HEK293T (cell line): ENCODE measurements around the gene FXYD7.

Experiments
- CTCF ChIA-PET: fragments of 350-600 bp; formaldehyde crosslinking; extraction: SDS; loops from one replicate; lab custom pipeline; 2021; ENCODE audit warnings: antibody characterized with exemption, inconsistent platforms; lab: Yijun Ruan, JAX
- POLR2A ChIA-PET: fragments of 350-600 bp; formaldehyde crosslinking; extraction: SDS; loops from one replicate; lab custom pipeline; 2020; ENCODE audit warnings: antibody characterized with exemption, inconsistent platforms; lab: Yijun Ruan, JAX
- DNase-seq: peaks from one replicate; pipeline ENCODE4 v3.0.0; 2012; ENCODE audit warnings: mixed read lengths; ENCODE audit errors: extremely low spot score
- ARNT ChIP-seq: fragments of 450-650 bp; IDR thresholded peaks from 2 replicates; pipeline ENCODE4 v1.6.1; 2017; ENCODE audit warnings: mild to moderate bottlenecking
- BHLHE40 ChIP-seq: fragments of 450-650 bp; IDR thresholded peaks from 2 replicates; pipeline ENCODE4 v1.6.1; 2016; ENCODE audit warnings: mild to moderate bottlenecking, moderate library complexity, borderline replicate concordance
- CTBP1 ChIP-seq: fragments of 450-650 bp; IDR thresholded peaks from 2 replicates; pipeline ENCODE4 v1.6.1; 2016; ENCODE audit warnings: borderline replicate concordance
- ELF4 ChIP-seq: fragments of 450-650 bp; IDR thresholded peaks from 2 replicates; pipeline ENCODE4 v1.6.1; 2017; ENCODE audit warnings: antibody characterized with exemption
- FOXA1 ChIP-seq: fragments of 450-650 bp; IDR thresholded peaks from 2 replicates; pipeline ENCODE4 v1.6.1; 2016; ENCODE audit warnings: mild to moderate bottlenecking
- FOXK2 ChIP-seq: fragments of 450-650 bp; IDR thresholded peaks from 2 replicates; pipeline ENCODE4 v1.6.1; 2016; ENCODE audit warnings: mild to moderate bottlenecking
- FOXM1 ChIP-seq: fragments of 450-650 bp; IDR thresholded peaks from 2 replicates; pipeline ENCODE4 v1.6.1; 2017; ENCODE audit warnings: mild to moderate bottlenecking, borderline replicate concordance
- HDGF ChIP-seq: fragments of 450-650 bp; IDR thresholded peaks from 2 replicates; pipeline ENCODE4 v1.6.1; 2017; ENCODE audit warnings: antibody characterized with exemption, borderline replicate concordance
- L3MBTL2 ChIP-seq: fragments of 450-650 bp; conservative IDR thresholded peaks from 2 replicates; pipeline ENCODE4 v1.6.1; 2016; ENCODE audit warnings: mild to moderate bottlenecking
- LEF1 ChIP-seq: fragments of 450-650 bp; IDR thresholded peaks from 2 replicates; pipeline ENCODE4 v1.6.1; 2017; ENCODE audit warnings: mild to moderate bottlenecking, borderline replicate concordance
- NFRKB ChIP-seq: fragments of 450-650 bp; IDR thresholded peaks from 2 replicates; pipeline ENCODE4 v1.6.1; 2016; ENCODE audit warnings: mild to moderate bottlenecking, moderate library complexity
- PKNOX1 ChIP-seq: fragments of 450-650 bp; IDR thresholded peaks from 2 replicates; pipeline ENCODE4 v1.6.1; 2016
- SP1 ChIP-seq: fragments of 450-650 bp; IDR thresholded peaks from 2 replicates; pipeline ENCODE4 v1.6.1; 2017
- SUZ12 ChIP-seq: fragments of 450-650 bp; IDR thresholded peaks from 2 replicates; pipeline ENCODE4 v1.6.1; 2016; ENCODE audit warnings: mild to moderate bottlenecking
- TARDBP ChIP-seq: fragments of 450-650 bp; IDR thresholded peaks from 2 replicates; pipeline ENCODE4 v1.6.1; 2016
- ZNF384 ChIP-seq: fragments of 450-650 bp; IDR thresholded peaks from 2 replicates; pipeline ENCODE4 v1.6.1; 2016

The FXYD7 gene

GRCh38 chr19:35143231-35143715 is at the start of gene FXYD7:
TSS of gene FXYD7 (plus strand) at chr19:35143255. CDS start at chr19:35143334, 79 bp downstream.
- TF ChIP-seq ELF4 = no peak
- no peak for TF ChIP-seq ZNF384
- TF ChIP-seq ARNT = no peak
- no peak for TF ChIP-seq BHLHE40
- no peak for TF ChIP-seq PKNOX1
- TF ChIP-seq TARDBP = no peak
- TF ChIP-seq FOXK2 = no peak
- no peak for TF ChIP-seq FOXM1
- no peak for TF ChIP-seq SUZ12
- no peak for TF ChIP-seq HDGF
- TF ChIP-seq SP1 = no peak
- TF ChIP-seq FOXA1 = no peak
- TF ChIP-seq LEF1 = no peak
- TF ChIP-seq NFRKB = no peak
- no peak for TF ChIP-seq L3MBTL2
- TF ChIP-seq CTBP1 = no peak
- ChIA-PET CTCF (interaction anchor here (0.5 to 0.6 kb wide), 2 partner anchors 124 to 593 kb away, joined by 3 to 6 read pairs; no protein-coding TSS in a partner anchor), POLR2A (no interaction called here)
- no peak for DNase-seq

- POLR2A ChIA-PET = no interaction called here
- TF ChIP-seq PKNOX1 (no peak), TARDBP (no peak), BHLHE40 (no peak), ZNF384 (no peak), LEF1 (no peak), HDGF (no peak), SP1 (no peak), FOXA1 (no peak), L3MBTL2 (no peak), CTBP1 (no peak), SUZ12 (no peak), FOXK2 (no peak), ELF4 (no peak)
- CTCF ChIA-PET = no interaction called here
- no peak for DNase-seq
Measured at GRCh38 chr19:35093430-35093829, 49.6 kb upstream of the FXYD7 start.

- DNase-seq = no peak
- TF ChIP-seq ZNF384 (no peak), SUZ12 (no peak), PKNOX1 (no peak), CTBP1 (no peak), LEF1 (no peak), L3MBTL2 (no peak), FOXK2 (no peak), BHLHE40 (no peak), FOXM1 (no peak), TARDBP (no peak), FOXA1 (no peak), ELF4 (no peak), ARNT (no peak), NFRKB (no peak), SP1 (no peak), HDGF (no peak)
- ChIA-PET POLR2A (no interaction called here), CTCF (no interaction called here)
Measured at GRCh38 chr19:35093941-35094647, 49.0 kb upstream of the FXYD7 start.

GRCh38 chr19:35094656-35095055 is 48.4 kb upstream of the FXYD7 start:
- ChIA-PET CTCF (no interaction called here), POLR2A (no interaction called here)
- TF ChIP-seq FOXM1 = no peak
- no peak for TF ChIP-seq ELF4
- no peak for TF ChIP-seq BHLHE40
- TF ChIP-seq PKNOX1 = no peak
- no peak for DNase-seq

- ChIA-PET POLR2A (interaction anchor here (0.9 kb wide), 1 partner anchor 29 kb away, joined by 4 read pairs; no protein-coding TSS in a partner anchor), CTCF (no interaction called here)
- DNase-seq = no peak
- TF ChIP-seq L3MBTL2 = no peak
- no peak for TF ChIP-seq CTBP1
- no peak for TF ChIP-seq TARDBP
- TF ChIP-seq FOXK2 = no peak
- TF ChIP-seq SUZ12 = no peak
- TF ChIP-seq LEF1 = no peak
- TF ChIP-seq ARNT = no peak
- no peak for TF ChIP-seq SP1
- no peak for TF ChIP-seq BHLHE40
- no peak for TF ChIP-seq ELF4
- no peak for TF ChIP-seq FOXM1
- no peak for TF ChIP-seq HDGF
- no peak for TF ChIP-seq FOXA1
- TF ChIP-seq NFRKB = no peak
- no peak for TF ChIP-seq PKNOX1
- no peak for TF ChIP-seq ZNF384
Measured at GRCh38 chr19:35095667-35096368, 47.2 kb upstream of the FXYD7 start.
